Measurements from ENCODE around the gene SRRM4. TPM values are rescaled to one million over a fixed set of nuclear protein-coding genes. Genes with fewer than 3 reads are reported as not detected.

SRRM4 gene
- polyA plus RNA-seq, 3 donors, result not detected

GRCh38 chr12:119200601-119201000 lies 219.3 kb downstream of the SRRM4 start:
- TF ChIP-seq, protein P1, sequence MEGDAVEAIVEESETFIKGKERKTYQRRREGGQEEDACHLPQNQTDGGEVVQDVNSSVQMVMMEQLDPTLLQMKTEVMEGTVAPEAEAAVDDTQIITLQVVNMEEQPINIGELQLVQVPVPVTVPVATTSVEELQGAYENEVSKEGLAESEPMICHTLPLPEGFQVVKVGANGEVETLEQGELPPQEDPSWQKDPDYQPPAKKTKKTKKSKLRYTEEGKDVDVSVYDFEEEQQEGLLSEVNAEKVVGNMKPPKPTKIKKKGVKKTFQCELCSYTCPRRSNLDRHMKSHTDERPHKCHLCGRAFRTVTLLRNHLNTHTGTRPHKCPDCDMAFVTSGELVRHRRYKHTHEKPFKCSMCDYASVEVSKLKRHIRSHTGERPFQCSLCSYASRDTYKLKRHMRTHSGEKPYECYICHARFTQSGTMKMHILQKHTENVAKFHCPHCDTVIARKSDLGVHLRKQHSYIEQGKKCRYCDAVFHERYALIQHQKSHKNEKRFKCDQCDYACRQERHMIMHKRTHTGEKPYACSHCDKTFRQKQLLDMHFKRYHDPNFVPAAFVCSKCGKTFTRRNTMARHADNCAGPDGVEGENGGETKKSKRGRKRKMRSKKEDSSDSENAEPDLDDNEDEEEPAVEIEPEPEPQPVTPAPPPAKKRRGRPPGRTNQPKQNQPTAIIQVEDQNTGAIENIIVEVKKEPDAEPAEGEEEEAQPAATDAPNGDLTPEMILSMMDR (IDR thresholded peaks at IDR 0.05), result no peak
- Histone ChIP-seq H3K36me3 (replicated peaks in 1 of 2; ENCODE audit: control insufficient read depth in 1 of 2, insufficient read depth in 2 of 2, low read length in 2 of 2) (no peaks in the 10 kb centered on the region), H3K9me3 (replicated peaks in 1 of 2; ENCODE audit: control insufficient read depth in 1 of 2, insufficient read depth in 1 of 2, low read length in 2 of 2) (no peaks in the 10 kb centered on the region), H3K4me2 (replicated peaks; ENCODE audit: extremely low read depth, low read length, poor library complexity, severe bottlenecking) (no peak overlapping the region), H3K79me2 (ENCODE audit: insufficient read depth, low read length) (no peaks in the 10 kb centered on the region), H3K4me3 (replicated peaks in 1 of 3; ENCODE audit: low read depth in 2 of 3, low read length in 3 of 3) (no peak overlapping the region), H3K4me1 (ENCODE audit: control insufficient read depth in 1 of 2, insufficient read depth in 2 of 2, low read length in 2 of 2) (no peaks in the 10 kb centered on the region), H3K27me3 (ENCODE audit: control insufficient read depth in 2 of 2, insufficient read depth in 2 of 2, low read length in 2 of 2) (no peaks in the 10 kb centered on the region), H4K20me1 (ENCODE audit: insufficient read depth, low read length) (no peaks in the 10 kb centered on the region), H3K9ac (ENCODE audit: insufficient read depth, low read length, poor library complexity, severe bottlenecking) (no peak overlapping the region), H2AFZ (ENCODE audit: insufficient read depth, low read depth, low read length, poor library complexity, severe bottlenecking) (no peak overlapping the region), H3K27ac (ENCODE audit: low read depth in 1 of 2, low read length in 2 of 2) (no peak overlapping the region)
- WGBS (ENCODE audit: insufficient coverage), result no CpG with 5 or more reads among the region's 4 CpGs
- peaks cover 0 to 2% (median 0%) of the 10 kb centered on the region in 7 donors for H3K9me3 Mint-ChIP-seq
- peaks cover 0 to 4% (median 2%) of the 10 kb centered on the region in 3 donors for H3K27me3 Mint-ChIP-seq (ENCODE audit: low read depth in 3 of 3)
- H3K4me1 Mint-ChIP-seq, result no peaks in the 10 kb centered on the region
- DNase-seq, result no peak
- no peak overlapping the region for H3K4me3 Mint-ChIP-seq
- intact Hi-C loops (cut with micrococcal nuclease), result no loop called here
- no peaks in the 10 kb centered on the region for H3K36me3 Mint-ChIP-seq
- no peak overlapping the region for H3K27ac Mint-ChIP-seq

- intact Hi-C loops (cut with micrococcal nuclease), result no loop called here
- no peaks in the 10 kb centered on the region for H3K4me1 ChIP-seq (ENCODE audit: control insufficient read depth in 1 of 2, insufficient read depth in 2 of 2, low read length in 2 of 2)
- Mint-ChIP-seq H3K4me1 (no peaks in the 10 kb centered on the region), H3K36me3 (no peaks in the 10 kb centered on the region), H3K27ac (no peak overlapping the region), H3K4me3 (no peak overlapping the region), H3K9me3 (peaks cover 0 to 2% (median 0%) of the 10 kb centered on the region in 7 donors), H3K27me3 (ENCODE audit: low read depth in 3 of 3) (peaks cover 0 to 4% (median 2%) of the 10 kb centered on the region in 3 donors)
- H2AFZ ChIP-seq (ENCODE audit: insufficient read depth, low read depth, low read length, poor library complexity, severe bottlenecking), result no peak overlapping the region
- no peaks in the 10 kb centered on the region for H3K27me3 ChIP-seq (ENCODE audit: control insufficient read depth in 2 of 2, insufficient read depth in 2 of 2, low read length in 2 of 2)
- H3K79me2 ChIP-seq (ENCODE audit: insufficient read depth, low read length), result no peaks in the 10 kb centered on the region
- H4K20me1 ChIP-seq (ENCODE audit: insufficient read depth, low read length), result no peaks in the 10 kb centered on the region
- TF ChIP-seq, protein P1 (IDR thresholded peaks at IDR 0.05), result no peak
- H3K9ac ChIP-seq (ENCODE audit: insufficient read depth, low read length, poor library complexity, severe bottlenecking), result no peak overlapping the region
- no peak for DNase-seq
- 94% methylated on average over 2 of the region's 9 CpGs for WGBS (ENCODE audit: insufficient coverage)
- no peak overlapping the region for H3K27ac ChIP-seq (ENCODE audit: low read depth in 1 of 2, low read length in 2 of 2)
- H3K36me3 ChIP-seq (replicated peaks in 1 of 2; ENCODE audit: control insufficient read depth in 1 of 2, insufficient read depth in 2 of 2, low read length in 2 of 2), result no peaks in the 10 kb centered on the region
- H3K9me3 ChIP-seq (replicated peaks in 1 of 2; ENCODE audit: control insufficient read depth in 1 of 2, insufficient read depth in 1 of 2, low read length in 2 of 2), result no peaks in the 10 kb centered on the region
- no peak overlapping the region for H3K4me3 ChIP-seq (replicated peaks in 1 of 3; ENCODE audit: low read depth in 2 of 3, low read length in 3 of 3)
- H3K4me2 ChIP-seq (replicated peaks; ENCODE audit: extremely low read depth, low read length, poor library complexity, severe bottlenecking), result no peak overlapping the region
These were observed 220.6 kb downstream of the SRRM4 start for GRCh38 chr12:119201789-119202543.
